Lower leg skin (tissue), 3 donors: ENCODE measurements around the gene NAALADL2.

ENCODE experiments used
- CTCF ChIP-seq, 3 donors: fragments of 450-650 bp; IDR thresholded peaks; one replicate each; pipeline ENCODE4 v1.5.1; 2016; ENCODE audit warnings: antibody characterized with exemption in 3 of 3, mild to moderate bottlenecking in 3 of 3, moderate library complexity in 2 of 3
- POLR2A ChIP-seq, 2 donors: fragments of 450-650 bp; IDR thresholded peaks; one replicate each; pipeline ENCODE4 v1.6.1; 2016 to 2017; ENCODE audit warnings: antibody characterized with exemption in 2 of 2, mild to moderate bottlenecking in 1 of 2, moderate library complexity in 1 of 2

GRCh38 chr3:175620532-175620931 lies 761.4 kb downstream of the NAALADL2 start:
- TF ChIP-seq CTCF (IDR thresholded peaks at IDR 0.05) (no peak), POLR2A (IDR thresholded peaks at IDR 0.05) (no peak)
